ENCODE results near the gene FARP1.
"Not testable (repeated sequence)": the region's sequence is repeated elsewhere in the genome, so short reads cannot be mapped to it uniquely, and the experiment has no call there.

FARP1 gene

GRCh38 chr13:98206946-98207345 lies 64.1 kb downstream of the FARP1 start:
- no peak for DNase-seq

DNA sequence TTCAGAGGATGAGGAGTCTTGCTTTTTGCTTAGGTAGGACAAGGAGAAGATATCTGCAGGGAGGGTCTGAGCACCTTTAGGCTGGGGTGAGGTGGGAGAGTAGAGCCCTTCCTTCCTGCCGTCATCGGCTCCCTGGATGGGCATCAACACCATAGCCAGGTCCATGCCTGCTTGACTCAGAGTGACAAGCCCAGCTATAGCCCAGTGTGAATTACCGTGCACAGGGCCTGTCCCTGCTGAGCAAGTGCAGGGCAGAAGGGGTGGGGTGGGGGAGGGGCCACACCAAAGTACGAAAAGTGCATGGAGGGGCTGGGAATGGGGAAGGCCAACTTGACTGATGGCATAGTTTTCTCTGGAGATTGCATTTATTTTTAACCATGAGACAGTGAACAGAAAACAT lies 64.5 kb downstream of the FARP1 start:
- DNase-seq, result no peak

- no peak for DNase-seq
Observed at GRCh38 chr13:98208606-98209005, 65.7 kb downstream of the FARP1 start.

- no peak for DNase-seq
Observed at GRCh38 chr13:98212763-98213162, 69.9 kb downstream of the FARP1 start.

- no peak for DNase-seq
Observed at GRCh38 chr13:98213354-98213753, 70.5 kb downstream of the FARP1 start.

DNA sequence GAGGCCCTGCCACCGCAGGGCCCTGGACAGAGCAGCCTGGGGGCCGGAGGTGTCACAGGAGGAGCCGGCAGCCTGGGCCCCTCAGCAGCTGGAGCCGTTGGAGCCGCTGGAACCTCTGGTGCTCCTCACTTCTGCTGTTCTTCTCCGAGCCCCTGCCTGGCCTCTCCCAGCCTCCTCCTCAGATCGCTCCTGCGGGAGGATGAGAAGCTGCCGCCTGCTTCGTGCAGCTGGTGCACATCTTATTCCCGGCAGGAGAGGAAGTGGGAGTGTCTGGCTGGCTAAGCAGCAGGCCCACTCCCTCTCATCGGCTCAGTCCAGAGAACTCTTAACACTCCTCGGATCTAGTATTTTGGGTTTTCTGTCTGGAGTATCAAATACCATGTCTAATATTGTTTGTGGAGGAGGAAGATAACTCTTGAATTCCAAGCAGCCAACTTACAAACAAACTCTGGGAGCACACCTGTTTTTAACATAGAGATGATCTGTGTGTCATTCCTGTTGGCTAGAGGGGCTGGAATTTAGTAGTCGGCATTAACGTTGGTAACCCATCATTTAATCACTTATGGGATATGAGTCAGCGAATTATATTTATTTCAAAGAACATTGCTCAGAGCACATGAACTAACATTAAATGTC lies 71.2 kb downstream of the FARP1 start:
- DNase-seq, result no peak

DNA sequence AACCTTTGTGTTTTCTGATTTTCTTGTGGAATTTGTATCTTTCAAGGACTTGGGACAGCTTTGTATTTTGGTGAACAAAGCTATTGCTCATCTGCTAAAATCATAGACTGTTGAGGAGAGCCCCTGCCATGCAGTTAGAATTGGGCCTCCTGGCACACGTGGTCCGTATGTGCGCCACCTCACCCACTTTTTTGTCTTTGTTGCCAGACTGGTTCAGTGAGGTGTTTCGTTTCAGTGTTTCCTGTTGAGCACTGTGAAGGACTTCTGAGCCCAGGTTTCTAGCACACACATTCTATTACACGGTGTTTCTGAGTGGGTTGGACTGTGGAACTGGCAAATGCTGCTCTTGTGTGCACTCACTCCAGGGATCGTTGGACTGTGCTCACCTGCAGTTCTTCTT lies 71.8 kb downstream of the FARP1 start:
- no peak for DNase-seq

DNA sequence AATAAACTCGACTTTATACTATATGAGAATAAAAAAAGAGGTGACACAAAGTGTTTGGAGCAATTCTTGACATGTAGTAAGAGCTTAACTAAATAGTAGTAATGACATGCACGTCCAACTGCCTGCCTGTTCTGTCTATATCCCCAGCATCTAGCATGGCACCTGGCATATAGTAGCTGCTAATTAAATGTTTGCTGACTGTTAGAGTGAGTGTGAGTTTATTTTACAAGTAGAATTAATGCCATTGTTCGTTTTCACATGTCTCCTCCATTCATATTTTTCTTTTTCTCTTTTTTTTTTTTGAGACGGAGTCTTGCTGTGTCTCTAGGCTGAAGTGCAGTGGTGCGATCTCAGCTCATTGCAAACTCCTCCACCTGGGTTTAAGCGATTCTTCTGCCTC lies 72.6 kb downstream of the FARP1 start:
- DNase-seq, result no peak

- DNase-seq, result no peak
Observed at GRCh38 chr13:98216135-98216565, 73.3 kb downstream of the FARP1 start.

GRCh38 chr13:98216711-98217285 lies 73.9 kb downstream of the FARP1 start:
- no peak for DNase-seq

- DNase-seq, result no peak
Observed at GRCh38 chr13:98217597-98217996, 74.7 kb downstream of the FARP1 start.

- no peak for DNase-seq
Observed at GRCh38 chr13:98219685-98220084, 76.8 kb downstream of the FARP1 start.

- DNase-seq, result no peak
Observed at GRCh38 chr13:98220271-98220791, 77.4 kb downstream of the FARP1 start.

DNA sequence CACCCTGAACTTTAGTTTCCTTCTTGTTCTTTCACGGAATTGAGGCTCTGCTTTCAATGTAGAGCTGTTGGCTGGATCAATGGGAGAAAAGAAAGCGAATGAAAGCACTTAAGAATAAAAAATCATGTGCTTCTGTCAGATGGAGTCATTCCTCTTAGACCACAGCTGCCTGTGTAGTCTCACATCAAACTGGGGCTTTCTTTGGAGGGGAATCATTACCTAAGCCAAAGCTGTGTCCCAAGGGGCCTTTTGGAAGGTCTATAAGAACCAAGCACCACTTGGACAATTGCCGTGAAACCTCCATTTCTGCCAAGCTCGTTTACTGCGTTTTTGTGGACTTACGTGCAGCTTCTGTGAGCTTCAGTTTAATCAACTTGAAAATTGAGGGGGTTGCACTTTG lies 78.3 kb downstream of the FARP1 start:
- no peak for DNase-seq

GRCh38 chr13:98222081-98222554 lies 79.2 kb downstream of the FARP1 start:
- DNase-seq, result no peak

DNA sequence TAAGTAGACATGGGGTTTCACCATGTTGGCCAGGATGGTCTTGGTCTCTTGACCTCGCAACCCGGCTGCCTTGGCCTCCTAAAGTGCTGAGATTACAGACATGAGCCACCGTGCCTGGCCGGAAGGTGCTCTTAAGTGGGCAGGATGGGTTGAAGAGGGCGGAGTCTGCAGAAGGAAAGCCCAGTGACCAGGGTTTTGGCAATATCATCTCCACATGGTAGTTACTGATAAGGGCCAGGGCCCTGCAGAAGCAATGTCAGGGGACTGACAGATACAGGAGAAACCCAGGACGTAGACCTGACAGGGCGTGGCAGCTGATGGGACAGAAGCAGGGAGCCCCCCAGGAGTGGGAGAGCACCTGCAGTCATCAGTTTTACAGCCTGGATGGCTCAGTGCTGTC lies 79.9 kb downstream of the FARP1 start:
- DNase-seq, result no peak

GRCh38 chr13:98223741-98224140 lies 80.8 kb downstream of the FARP1 start:
- no peak for DNase-seq

DNA sequence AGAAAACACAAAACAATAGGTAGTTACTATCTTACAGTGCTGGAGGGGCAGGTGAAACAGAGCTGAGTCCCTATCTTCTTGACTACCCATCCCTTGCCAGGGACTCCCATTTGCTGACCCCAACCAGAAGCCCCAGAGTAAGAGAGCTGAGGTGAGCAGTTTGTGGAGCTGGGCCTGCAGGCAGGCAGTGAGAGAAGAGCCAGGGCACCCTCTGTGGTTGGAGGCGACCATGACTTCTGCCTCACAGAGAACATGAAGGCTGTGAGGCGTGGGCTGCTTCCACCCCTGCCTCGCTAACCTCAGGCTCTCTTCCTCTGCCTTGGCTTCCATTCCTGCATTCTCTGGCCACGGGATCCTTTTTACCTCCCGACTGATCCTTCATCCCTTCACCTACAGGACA lies 81.7 kb downstream of the FARP1 start:
- no peak for DNase-seq

DNA sequence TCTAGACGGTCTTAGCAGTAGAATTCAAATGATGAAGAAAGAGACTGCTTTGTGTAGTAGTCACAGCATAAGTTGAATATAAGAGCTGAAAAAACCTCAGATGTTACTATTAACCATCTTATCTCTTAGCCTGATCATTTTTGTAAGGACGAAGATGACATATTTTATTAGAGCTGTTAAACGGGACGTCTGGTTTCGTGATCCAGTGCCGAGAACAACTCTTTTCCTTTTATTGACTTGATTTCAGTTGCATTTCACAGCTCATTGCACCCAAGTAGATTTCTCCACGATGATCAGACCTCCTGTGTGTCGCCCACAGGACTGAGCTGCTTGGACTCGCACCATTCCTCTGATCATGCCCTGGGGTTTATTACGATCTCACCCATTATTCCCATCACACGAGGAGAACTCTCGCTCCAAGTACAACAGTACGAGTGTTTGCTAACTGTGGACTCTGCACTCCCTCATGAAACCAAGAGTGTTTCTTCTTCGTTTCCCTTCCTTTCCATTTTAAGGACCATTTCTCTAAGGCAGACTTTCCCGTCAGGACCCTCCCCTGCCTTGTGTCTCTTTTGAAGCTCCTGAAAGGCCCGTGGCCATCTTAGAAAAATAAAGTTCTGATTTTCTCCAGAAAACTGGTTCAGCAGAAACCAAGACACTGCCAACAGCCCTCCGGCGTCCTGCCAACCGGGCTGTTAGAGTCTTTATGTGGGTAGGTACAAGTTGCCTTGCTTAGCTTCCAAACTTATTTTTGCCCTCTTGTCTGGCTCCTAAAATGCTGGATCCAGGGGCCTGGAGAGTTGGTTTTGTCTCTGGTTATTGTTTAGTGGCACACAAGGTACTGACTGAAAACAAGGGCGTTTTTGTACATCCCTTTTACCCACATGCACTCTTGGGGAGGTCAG lies 82.4 kb downstream of the FARP1 start:
- no peak for DNase-seq

DNA sequence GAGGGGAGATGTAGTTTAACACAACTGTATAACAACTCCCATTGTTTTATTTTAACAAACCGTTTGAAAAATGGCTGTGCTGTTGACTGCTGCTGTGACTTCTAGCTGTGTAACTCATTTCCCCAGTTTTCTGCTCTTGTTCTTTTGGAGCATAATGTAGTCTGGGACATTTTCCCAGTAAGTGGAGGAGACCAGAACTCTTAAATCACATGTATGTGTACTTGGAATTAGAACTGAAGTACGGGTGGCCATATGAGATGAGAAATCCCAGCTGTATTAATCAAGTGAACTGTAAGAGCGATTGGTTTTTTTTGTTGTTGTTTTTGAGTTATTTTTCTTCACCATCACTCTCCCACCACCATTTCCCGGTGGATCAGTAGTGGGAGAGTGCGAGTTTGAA lies 83.6 kb downstream of the FARP1 start:
- DNase-seq, result no peak

DNA sequence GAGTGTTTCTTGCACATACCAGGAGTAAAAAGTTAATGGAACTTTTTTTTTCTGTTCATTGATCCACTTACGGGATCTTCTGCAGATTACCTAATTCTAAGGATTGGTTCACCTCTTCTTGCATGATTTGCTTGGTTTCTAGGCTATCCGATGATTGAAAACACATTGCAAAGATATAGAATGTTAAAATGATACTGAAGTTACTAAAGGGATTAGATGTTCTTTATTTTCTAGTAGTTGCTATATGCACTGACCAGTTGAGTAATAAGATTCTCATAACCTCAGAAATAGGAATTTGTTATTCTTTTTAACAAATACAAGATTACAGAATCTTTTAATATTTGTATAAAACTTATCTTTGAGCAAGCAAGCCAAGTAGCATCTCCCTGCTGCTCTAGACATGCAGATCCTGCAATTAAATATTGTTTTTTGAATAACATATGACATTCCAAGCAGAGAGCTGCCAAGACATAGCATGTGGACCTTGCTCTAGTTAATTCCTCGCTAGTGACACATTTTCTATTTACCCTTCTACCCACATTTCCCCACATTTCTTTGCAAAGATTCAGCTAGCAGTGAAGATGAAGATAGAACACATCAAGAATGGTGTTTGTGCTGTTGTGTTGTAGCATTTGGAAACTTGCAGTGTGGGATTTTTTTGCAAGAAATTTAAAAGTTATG lies 85.9 kb downstream of the FARP1 start:
- DNase-seq, result no peak

GRCh38 chr13:98230762-98231161 lies 87.9 kb downstream of the FARP1 start:
- DNase-seq, result not testable (repeated sequence)

DNA sequence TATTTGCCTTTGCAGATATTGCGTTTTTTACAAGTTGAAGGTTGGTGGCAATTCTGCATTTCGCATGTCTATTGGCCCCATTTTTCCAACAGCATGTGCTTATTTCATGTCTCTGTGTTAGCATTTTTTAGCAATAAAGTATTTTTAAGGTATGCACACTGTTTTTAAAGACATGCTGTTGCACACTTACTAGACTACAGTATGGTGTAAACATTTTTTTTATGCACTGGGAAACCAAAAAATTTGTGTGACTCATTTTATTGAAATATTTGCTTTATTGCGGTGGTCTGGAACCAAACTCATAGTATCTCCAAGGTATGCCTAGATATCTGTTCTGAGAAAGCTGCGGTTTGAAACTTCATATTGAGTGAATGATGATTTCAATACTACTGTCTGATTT lies 89.6 kb downstream of the FARP1 start:
- DNase-seq, result no peak
